ENCODE results near the gene ARL5C.
"Not testable (repeated sequence)": the region's sequence is repeated elsewhere in the genome, so short reads cannot be mapped to it uniquely, and the experiment has no call there.

ARL5C gene

GRCh38 chr17:39171933-39172332 is 6.0 kb upstream of the ARL5C start:
- H3K27ac ChIP-seq: no peak overlapping the region
- TF ChIP-seq ZFX (IDR thresholded peaks at IDR 0.05) (no peak), CTCF (conservative IDR thresholded peaks at IDR 0.05) (no peak)

GRCh38 chr17:39170558-39170957 is 4.6 kb upstream of the ARL5C start:
- H3K27ac ChIP-seq: no peak overlapping the region
- TF ChIP-seq CTCF (conservative IDR thresholded peaks at IDR 0.05) (no peak), ZFX (IDR thresholded peaks at IDR 0.05) (no peak)

- no peak for TF ChIP-seq CTCF (conservative IDR thresholded peaks at IDR 0.05)
- no peak for TF ChIP-seq ZFX (IDR thresholded peaks at IDR 0.05)
- H3K27ac ChIP-seq: no peak overlapping the region
Observed at GRCh38 chr17:39170109-39170508, 4.1 kb upstream of the ARL5C start.

- no peak overlapping the region for H3K27ac ChIP-seq
- no peak for TF ChIP-seq ZFX (IDR thresholded peaks at IDR 0.05)
- TF ChIP-seq CTCF (conservative IDR thresholded peaks at IDR 0.05): no peak
Observed at GRCh38 chr17:39169518-39169917, 3.6 kb upstream of the ARL5C start.

GRCh38 chr17:39169101-39169500 is 3.1 kb upstream of the ARL5C start:
- TF ChIP-seq CTCF (conservative IDR thresholded peaks at IDR 0.05): no peak
- TF ChIP-seq ZFX (IDR thresholded peaks at IDR 0.05): no peak
- no peak overlapping the region for H3K27ac ChIP-seq

- not testable (repeated sequence) for H3K27ac ChIP-seq
Observed at GRCh38 chr17:39168503-39168902, 2.5 kb upstream of the ARL5C start.

- TF ChIP-seq CTCF (conservative IDR thresholded peaks at IDR 0.05) (no peak), ZFX (IDR thresholded peaks at IDR 0.05) (no peak)
- no peak overlapping the region for H3K27ac ChIP-seq
Observed at GRCh38 chr17:39167476-39167875, 1.5 kb upstream of the ARL5C start.

- no peak overlapping the region for H3K27ac ChIP-seq
- no peak for TF ChIP-seq ZFX (IDR thresholded peaks at IDR 0.05)
- TF ChIP-seq CTCF (conservative IDR thresholded peaks at IDR 0.05): no peak
Observed at GRCh38 chr17:39166437-39167335, 725 bp upstream of the ARL5C start.
